ENCODE measurements around the gene USPL1. TPM values are rescaled to one million over a fixed set of nuclear protein-coding genes. Genes with fewer than 3 reads are reported as not detected.
"Not testable (repeated sequence)": the region's sequence is repeated elsewhere in the genome, so short reads cannot be mapped to it uniquely, and the experiment has no call there.

USPL1 gene
- total RNA-seq, 1 donor from 2014 or later = 14.0 TPM

GRCh38 chr13:30618930-30619279 is 1.2 kb downstream of the USPL1 start:
- Mint-ChIP-seq H3K4me3 (ENCODE audit: low read depth) (no peak overlapping the region), H3K36me3 (ENCODE audit: low read depth) (peaks cover 23% of the 10 kb centered on the region), H3K4me1 (ENCODE audit: low read depth) (peaks cover 32% of the 10 kb centered on the region), H3K27ac (no peak overlapping the region), H3K9me3 (no peaks in the 10 kb centered on the region), H3K27me3 (ENCODE audit: low read depth) (no peaks in the 10 kb centered on the region)
- DNase-seq (ENCODE audit: low spot score) = no peak
- intact Hi-C loops (cut with micrococcal nuclease) = loop anchor here (5.0 to 10.0 kb wide), 4 partner anchors 53 to 472 kb away; no protein-coding TSS in a partner anchor

- intact Hi-C loops (cut with micrococcal nuclease) = loop anchor here (5.0 to 10.0 kb wide), 4 partner anchors 53 to 472 kb away; no protein-coding TSS in a partner anchor
- Mint-ChIP-seq H3K4me1 (ENCODE audit: low read depth) (peaks cover 29% of the 10 kb centered on the region), H3K9me3 (no peaks in the 10 kb centered on the region), H3K27ac (no peak overlapping the region), H3K36me3 (ENCODE audit: low read depth) (peaks cover 27% of the 10 kb centered on the region), H3K4me3 (ENCODE audit: low read depth) (no peak overlapping the region), H3K27me3 (ENCODE audit: low read depth) (no peaks in the 10 kb centered on the region)
- no peak for DNase-seq (ENCODE audit: low spot score)
Measured at GRCh38 chr13:30619731-30620130, 2.0 kb downstream of the USPL1 start.

GRCh38 chr13:30620941-30621340 is 3.2 kb downstream of the USPL1 start:
- H3K27ac Mint-ChIP-seq = no peak overlapping the region
- intact Hi-C loops (cut with micrococcal nuclease) = no loop called here
- peaks cover 27% of the 10 kb centered on the region for H3K4me1 Mint-ChIP-seq (ENCODE audit: low read depth)
- H3K4me3 Mint-ChIP-seq (ENCODE audit: low read depth) = no peak overlapping the region
- H3K9me3 Mint-ChIP-seq = no peaks in the 10 kb centered on the region
- DNase-seq (ENCODE audit: low spot score) = no peak
- peaks cover 32% of the 10 kb centered on the region for H3K36me3 Mint-ChIP-seq (ENCODE audit: low read depth)
- no peaks in the 10 kb centered on the region for H3K27me3 Mint-ChIP-seq (ENCODE audit: low read depth)

- intact Hi-C loops (cut with micrococcal nuclease) = no loop called here
- no peak for DNase-seq (ENCODE audit: low spot score)
- Mint-ChIP-seq H3K4me3 (ENCODE audit: low read depth) (no peak overlapping the region), H3K27me3 (ENCODE audit: low read depth) (no peaks in the 10 kb centered on the region), H3K4me1 (ENCODE audit: low read depth) (peaks cover 31% of the 10 kb centered on the region), H3K9me3 (no peaks in the 10 kb centered on the region), H3K27ac (peak overlapping the region; percentile 10), H3K36me3 (ENCODE audit: low read depth) (peaks cover 34% of the 10 kb centered on the region)
Measured at GRCh38 chr13:30622551-30622950, 4.8 kb downstream of the USPL1 start.

- Mint-ChIP-seq H3K36me3 (ENCODE audit: low read depth) (peaks cover 39% of the 10 kb centered on the region), H3K27me3 (ENCODE audit: low read depth) (no peaks in the 10 kb centered on the region), H3K9me3 (no peaks in the 10 kb centered on the region), H3K4me3 (ENCODE audit: low read depth) (no peak overlapping the region), H3K27ac (no peak overlapping the region), H3K4me1 (ENCODE audit: low read depth) (peaks cover 34% of the 10 kb centered on the region)
- DNase-seq (ENCODE audit: low spot score) = no peak
- intact Hi-C loops (cut with micrococcal nuclease) = no loop called here
Measured at GRCh38 chr13:30623392-30623791, 5.7 kb downstream of the USPL1 start.

GRCh38 chr13:30624630-30625029 is 6.9 kb downstream of the USPL1 start:
- Mint-ChIP-seq H3K27ac (no peak overlapping the region), H3K27me3 (ENCODE audit: low read depth) (no peaks in the 10 kb centered on the region), H3K36me3 (ENCODE audit: low read depth) (peaks cover 49% of the 10 kb centered on the region), H3K4me3 (ENCODE audit: low read depth) (no peak overlapping the region), H3K9me3 (no peaks in the 10 kb centered on the region), H3K4me1 (ENCODE audit: low read depth) (peaks cover 42% of the 10 kb centered on the region)
- no peak for DNase-seq (ENCODE audit: low spot score)
- intact Hi-C loops (cut with micrococcal nuclease) = no loop called here

GRCh38 chr13:30629527-30629926 is 11.8 kb downstream of the USPL1 start:
- H3K9me3 Mint-ChIP-seq = peaks cover 8% of the 10 kb centered on the region
- no peaks in the 10 kb centered on the region for H3K27me3 Mint-ChIP-seq (ENCODE audit: low read depth)
- H3K4me3 Mint-ChIP-seq (ENCODE audit: low read depth) = no peak overlapping the region
- peaks cover 31% of the 10 kb centered on the region for H3K4me1 Mint-ChIP-seq (ENCODE audit: low read depth)
- no peak overlapping the region for H3K27ac Mint-ChIP-seq
- intact Hi-C loops (cut with micrococcal nuclease) = no loop called here
- no peak for DNase-seq (ENCODE audit: low spot score)
- H3K36me3 Mint-ChIP-seq (ENCODE audit: low read depth) = peaks cover 60% of the 10 kb centered on the region

GRCh38 chr13:30633861-30634260 is 16.1 kb downstream of the USPL1 start:
- H3K4me1 Mint-ChIP-seq (ENCODE audit: low read depth) = peaks cover 34% of the 10 kb centered on the region
- H3K27me3 Mint-ChIP-seq (ENCODE audit: low read depth) = no peaks in the 10 kb centered on the region
- H3K4me3 Mint-ChIP-seq (ENCODE audit: low read depth) = no peak overlapping the region
- intact Hi-C loops (cut with micrococcal nuclease) = no loop called here
- peaks cover 12% of the 10 kb centered on the region for H3K9me3 Mint-ChIP-seq
- peaks cover 69% of the 10 kb centered on the region for H3K36me3 Mint-ChIP-seq (ENCODE audit: low read depth)
- no peak overlapping the region for H3K27ac Mint-ChIP-seq
- no peak for DNase-seq (ENCODE audit: low spot score)

- Mint-ChIP-seq H3K27ac (no peak overlapping the region), H3K4me3 (ENCODE audit: low read depth) (no peak overlapping the region), H3K36me3 (ENCODE audit: low read depth) (peaks cover 66% of the 10 kb centered on the region), H3K4me1 (ENCODE audit: low read depth) (peaks cover 29% of the 10 kb centered on the region), H3K27me3 (ENCODE audit: low read depth) (no peaks in the 10 kb centered on the region), H3K9me3 (peaks cover 12% of the 10 kb centered on the region)
- intact Hi-C loops (cut with micrococcal nuclease) = no loop called here
- no peak for DNase-seq (ENCODE audit: low spot score)
Measured at GRCh38 chr13:30634838-30635237, 17.1 kb downstream of the USPL1 start.

- DNase-seq (ENCODE audit: low spot score) = no peak
- peaks cover 8% of the 10 kb centered on the region for H3K9me3 Mint-ChIP-seq
- H3K4me1 Mint-ChIP-seq (ENCODE audit: low read depth) = peaks cover 25% of the 10 kb centered on the region
- intact Hi-C loops (cut with micrococcal nuclease) = no loop called here
- H3K27ac Mint-ChIP-seq = no peak overlapping the region
- H3K36me3 Mint-ChIP-seq (ENCODE audit: low read depth) = peaks cover 68% of the 10 kb centered on the region
- no peaks in the 10 kb centered on the region for H3K27me3 Mint-ChIP-seq (ENCODE audit: low read depth)
- H3K4me3 Mint-ChIP-seq (ENCODE audit: low read depth) = no peak overlapping the region
Measured at GRCh38 chr13:30638301-30638700, 20.6 kb downstream of the USPL1 start.

- intact Hi-C loops (cut with micrococcal nuclease) = no loop called here
- no peaks in the 10 kb centered on the region for H3K27me3 Mint-ChIP-seq (ENCODE audit: low read depth)
- DNase-seq (ENCODE audit: low spot score) = no peak
- H3K9me3 Mint-ChIP-seq = peaks cover 3% of the 10 kb centered on the region
- H3K27ac Mint-ChIP-seq = no peak overlapping the region
- no peak overlapping the region for H3K4me3 Mint-ChIP-seq (ENCODE audit: low read depth)
- H3K36me3 Mint-ChIP-seq (ENCODE audit: low read depth) = peaks cover 64% of the 10 kb centered on the region
- peaks cover 21% of the 10 kb centered on the region for H3K4me1 Mint-ChIP-seq (ENCODE audit: low read depth)
Measured at GRCh38 chr13:30639671-30640070, 22.0 kb downstream of the USPL1 start.

GRCh38 chr13:30641173-30641572 is 23.5 kb downstream of the USPL1 start:
- intact Hi-C loops (cut with micrococcal nuclease); H3K9me3 Mint-ChIP-seq; H3K4me3 Mint-ChIP-seq (ENCODE audit: low read depth); DNase-seq (ENCODE audit: low spot score); H3K27me3 Mint-ChIP-seq (ENCODE audit: low read depth); H3K27ac Mint-ChIP-seq: not testable (repeated sequence)
- H3K4me1 Mint-ChIP-seq (ENCODE audit: low read depth) = peaks cover 11% of the 10 kb centered on the region
- peaks cover 55% of the 10 kb centered on the region for H3K36me3 Mint-ChIP-seq (ENCODE audit: low read depth)

GRCh38 chr13:30645629-30646028 is 27.9 kb downstream of the USPL1 start:
- no peak overlapping the region for H3K27ac Mint-ChIP-seq
- no peak overlapping the region for H3K4me3 Mint-ChIP-seq (ENCODE audit: low read depth)
- peaks cover 68% of the 10 kb centered on the region for H3K36me3 Mint-ChIP-seq (ENCODE audit: low read depth)
- peaks cover 12% of the 10 kb centered on the region for H3K4me1 Mint-ChIP-seq (ENCODE audit: low read depth)
- intact Hi-C loops (cut with micrococcal nuclease) = no loop called here
- H3K9me3 Mint-ChIP-seq = no peaks in the 10 kb centered on the region
- H3K27me3 Mint-ChIP-seq (ENCODE audit: low read depth) = no peaks in the 10 kb centered on the region
- DNase-seq (ENCODE audit: low spot score) = no peak

GRCh38 chr13:30647420-30647819 is 29.7 kb downstream of the USPL1 start:
- Mint-ChIP-seq H3K4me1 (ENCODE audit: low read depth) (peaks cover 14% of the 10 kb centered on the region), H3K9me3 (no peaks in the 10 kb centered on the region), H3K4me3 (ENCODE audit: low read depth) (no peak overlapping the region), H3K27ac (no peak overlapping the region), H3K27me3 (ENCODE audit: low read depth) (no peaks in the 10 kb centered on the region), H3K36me3 (ENCODE audit: low read depth) (peaks cover 68% of the 10 kb centered on the region)
- intact Hi-C loops (cut with micrococcal nuclease) = no loop called here
- DNase-seq (ENCODE audit: low spot score) = no peak
